Measurements from ENCODE around the gene E4F1. TPM values are rescaled to one million over a fixed set of nuclear protein-coding genes. Genes with fewer than 3 reads are reported as not detected.
A peak's percentile ranks its signal among the peaks of the same experiment; 100 is the strongest.

The E4F1 gene
- total and polyA plus RNA-seq, 9 of the 15 experiments (the other 6 are each of a cell fraction or from before 2014, with no cell fraction given), result 0.48 to 94.9 (median 20.4) TPM

GRCh38 chr16:2213817-2214718 lies 9.3 kb upstream of the E4F1 start (continued):
- TF ChIP-seq CTCF (IDR thresholded peaks at IDR 0.05 in 2 of 3, conservative IDR thresholded peaks at IDR 0.05 in 1 of 3; ENCODE audit: insufficient read depth in 2 of 3, low read depth in 1 of 3, low read length in 3 of 3) (0 out of 6 replicates have a peak, but pooled peaks of 1 of the 3 experiments have one; percentile 13), RBBP5 (IDR thresholded peaks at IDR 0.05; ENCODE audit: borderline replicate concordance, insufficient read depth, low read length, poor library complexity, severe bottlenecking) (peak; percentile 89), NBN (IDR thresholded peaks at IDR 0.05; ENCODE audit: low read depth) (no peak), TAF1 (IDR thresholded peaks at IDR 0.05; ENCODE audit: control insufficient read depth, extremely low read depth, insufficient read depth, low read length, severe bottlenecking) (no peak), ELF1 (tag; IDR thresholded peaks at IDR 0.05) (no peak), GTF3C2 (IDR thresholded peaks at IDR 0.05; ENCODE audit: borderline replicate concordance, extremely low read depth, insufficient read length) (no peak), SMARCA4 (IDR thresholded peaks at IDR 0.05) (no peak), ZBTB11 (CRISPR knock-in tag; IDR thresholded peaks at IDR 0.05) (no peak; a peak in 1 of 6 replicates), USF2 (CRISPR knock-in tag; IDR thresholded peaks at IDR 0.05) (no peak), ZNF436 (CRISPR knock-in tag; IDR thresholded peaks at IDR 0.05) (no peak), PCBP1 (IDR thresholded peaks at IDR 0.05; ENCODE audit: low read depth, low read length, poor library complexity, severe bottlenecking) (peak; percentile 37)
- TF ChIP-seq, protein P1, sequence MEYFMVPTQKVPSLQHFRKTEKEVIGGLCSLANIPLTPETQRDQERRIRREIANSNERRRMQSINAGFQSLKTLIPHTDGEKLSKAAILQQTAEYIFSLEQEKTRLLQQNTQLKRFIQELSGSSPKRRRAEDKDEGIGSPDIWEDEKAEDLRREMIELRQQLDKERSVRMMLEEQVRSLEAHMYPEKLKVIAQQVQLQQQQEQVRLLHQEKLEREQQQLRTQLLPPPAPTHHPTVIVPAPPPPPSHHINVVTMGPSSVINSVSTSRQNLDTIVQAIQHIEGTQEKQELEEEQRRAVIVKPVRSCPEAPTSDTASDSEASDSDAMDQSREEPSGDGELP (CRISPR knock-in tag; IDR thresholded peaks at IDR 0.05; ENCODE audit: borderline replicate concordance), result 0 out of 2 replicates have a peak, but pooled peaks have one; percentile 25

All from K562 (cell line).